DOHH2 (cell line): ENCODE measurements around the gene FAM89B.

Source experiments
- H3F3A ChIP-seq: fragments of 200-600 bp; sonication (generic), shearing (Covaris generic); 2 replicates; pipeline ENCODE4 v1.6.0; 2016; ENCODE audit warnings: antibody characterized with exemption, mild to moderate bottlenecking; ENCODE audit not compliant: control insufficient read depth, insufficient read depth
- H3K27ac ChIP-seq: fragments of 200-600 bp; sonication (generic); 2 replicates; pipeline ENCODE4 v1.5.1; 2014; ENCODE audit warnings: low read depth, mild to moderate bottlenecking, low read length, moderate library complexity
- H3K27me3 ChIP-seq: fragments of 200-600 bp; sonication (generic); 2 replicates; pipeline ENCODE4 v1.6.1; 2014; ENCODE audit warnings: mild to moderate bottlenecking, low read length, mixed read lengths; ENCODE audit not compliant: control insufficient read depth
- H3K36me3 ChIP-seq: fragments of 200-600 bp; sonication (generic); 2 replicates; pipeline ENCODE4 v1.6.1; 2014; ENCODE audit warnings: mild to moderate bottlenecking, low read length, moderate library complexity, mixed read lengths; ENCODE audit not compliant: control insufficient read depth
- H3K4me1 ChIP-seq: fragments of 200-600 bp; sonication (generic); 2 replicates; pipeline ENCODE4 v1.6.1; 2014; ENCODE audit warnings: mild to moderate bottlenecking, low read length, mixed read lengths; ENCODE audit not compliant: control insufficient read depth
- H3K4me2 ChIP-seq: fragments of 200-600 bp; sonication (generic); 2 replicates; pipeline ENCODE4 v1.6.0; 2014; ENCODE audit warnings: mild to moderate bottlenecking, low read length, moderate library complexity
- H3K4me3 ChIP-seq: fragments of 200-600 bp; sonication (generic); 2 replicates; pipeline ENCODE4 v1.5.1; 2014; ENCODE audit warnings: mild to moderate bottlenecking, low read length, mixed read lengths
- H3K79me2 ChIP-seq: fragments of 200-600 bp; sonication (generic); 2 replicates; pipeline ENCODE4 v1.6.1; 2014; ENCODE audit warnings: mild to moderate bottlenecking, low read length, mixed read lengths; ENCODE audit not compliant: control insufficient read depth
- H3K9me2 ChIP-seq: fragments of 200-600 bp; sonication (generic); replicated peaks from 2 replicates; pipeline ENCODE4 v1.6.1; 2014; ENCODE audit warnings: mild to moderate bottlenecking, low read length, mixed read lengths; ENCODE audit not compliant: control insufficient read depth
- H3K9me3 ChIP-seq: fragments of 200-600 bp; sonication (generic); 2 replicates; pipeline ENCODE4 v1.6.1; 2014; ENCODE audit warnings: antibody characterized with exemption, low read length, mixed read lengths; ENCODE audit not compliant: control insufficient read depth, insufficient read depth
- H4K20me1 ChIP-seq: fragments of 200-600 bp; sonication (generic); 2 replicates; pipeline ENCODE4 v1.6.0; 2014; ENCODE audit warnings: low read depth, mild to moderate bottlenecking, antibody characterized with exemption, low read length, moderate library complexity; ENCODE audit not compliant: control insufficient read depth, insufficient read depth
- CTCF ChIP-seq: fragments of 200-600 bp; sonication (generic); IDR thresholded peaks from one replicate; pipeline ENCODE4 v1.5.1; 2014; ENCODE audit warnings: antibody characterized with exemption, mild to moderate bottlenecking, low read depth, low read length; ENCODE audit not compliant: poor library complexity, severe bottlenecking
- EZH2phosphoT487 ChIP-seq: fragments of 200-600 bp; sonication (generic); IDR thresholded peaks from 2 replicates; pipeline ENCODE4 v1.6.1; 2017; ENCODE audit warnings: borderline replicate concordance, mild to moderate bottlenecking, antibody characterized with exemption, low read length, moderate library complexity, mixed read lengths

The FAM89B gene

GRCh38 chr11:65618763-65619162 lies 46.4 kb downstream of the FAM89B start:
- peaks cover 14% of the 10 kb centered on the region; the same call in 1 of the 2 replicates for H4K20me1 ChIP-seq
- H3K36me3 ChIP-seq = peaks cover 76% of the 10 kb centered on the region
- H3K27ac ChIP-seq = no peak overlapping the region

GRCh38 chr11:65619281-65619928 lies 47.1 kb downstream of the FAM89B start:
- no peaks in the 10 kb centered on the region for H3K9me2 ChIP-seq
- no peak overlapping the region for H3K4me3 ChIP-seq
- no peak for TF ChIP-seq EZH2phosphoT487
- TF ChIP-seq CTCF = no peak
- H4K20me1 ChIP-seq = peaks cover 14% of the 10 kb centered on the region; the same call in 1 of the 2 replicates
- no peaks in the 10 kb centered on the region; the same call in 1 of the 2 replicates for H3F3A ChIP-seq
- no peak overlapping the region for H3K27ac ChIP-seq
- H3K4me2 ChIP-seq = no peak overlapping the region
- peaks cover 79% of the 10 kb centered on the region for H3K36me3 ChIP-seq
- peaks cover 44% of the 10 kb centered on the region for H3K79me2 ChIP-seq
- H3K27me3 ChIP-seq = no peaks in the 10 kb centered on the region
- H3K4me1 ChIP-seq = peaks cover 22% of the 10 kb centered on the region
- no peaks in the 10 kb centered on the region for H3K9me3 ChIP-seq

More at GRCh38 chr11:65618763-65619162, 46.4 kb downstream of the FAM89B start:
- Histone ChIP-seq H3K4me1 (peaks cover 22% of the 10 kb centered on the region), H3F3A (no peaks in the 10 kb centered on the region; the same call in 1 of the 2 replicates), H3K4me3 (no peak overlapping the region), H3K9me2 (no peaks in the 10 kb centered on the region), H3K9me3 (no peaks in the 10 kb centered on the region), H3K79me2 (peaks cover 49% of the 10 kb centered on the region), H3K27me3 (no peaks in the 10 kb centered on the region), H3K4me2 (no peak overlapping the region)
- no peak for TF ChIP-seq CTCF

- Histone ChIP-seq H3K4me3 (no peak overlapping the region), H3K27ac (no peak overlapping the region), H3K27me3 (no peaks in the 10 kb centered on the region), H3K9me3 (no peaks in the 10 kb centered on the region), H3K79me2 (peaks cover 38% of the 10 kb centered on the region), H4K20me1 (peaks cover 14% of the 10 kb centered on the region; the same call in 1 of the 2 replicates), H3K4me1 (peaks cover 22% of the 10 kb centered on the region), H3K9me2 (no peaks in the 10 kb centered on the region), H3F3A (no peaks in the 10 kb centered on the region), H3K4me2 (no peak overlapping the region), H3K36me3 (peaks cover 91% of the 10 kb centered on the region)
- TF ChIP-seq EZH2phosphoT487 (no peak), CTCF (no peak)
These were observed 48.3 kb downstream of the FAM89B start for GRCh38 chr11:65620666-65621065.
